HL-60/S4 (cell line): Measurements from ENCODE around the gene TM2D3.

Experiments
- in situ Hi-C: fragments of 300-500 bp; cut with MboI; formaldehyde crosslinking; loops from 2 replicates; pipeline ENCODE4 v1.14.3; 2022; ENCODE audit warnings: low sequenced_read_pairs

Gene TM2D3

GRCh38 chr15:101609742-101610610, 42.2 kb downstream of the TM2D3 start:
- in situ Hi-C loops = no loop called here

GRCh38 chr15:101608201-101608600, 44.0 kb downstream of the TM2D3 start:
- in situ Hi-C loops = no loop called here

GRCh38 chr15:101607108-101607507, 45.1 kb downstream of the TM2D3 start:
- in situ Hi-C loops = no loop called here

- in situ Hi-C loops = no loop called here
These were observed 47.9 kb downstream of the TM2D3 start for GRCh38 chr15:101604124-101604874.

GRCh38 chr15:101602801-101603200, 49.4 kb downstream of the TM2D3 start:
- in situ Hi-C loops = no loop called here

- in situ Hi-C loops = no loop called here
These were observed 52.1 kb downstream of the TM2D3 start for GRCh38 chr15:101600035-101600434.

GRCh38 chr15:101599091-101599490, 53.1 kb downstream of the TM2D3 start:
- in situ Hi-C loops = no loop called here

GRCh38 chr15:101597360-101597928, 54.7 kb downstream of the TM2D3 start:
- in situ Hi-C loops = no loop called here

GRCh38 chr15:101596633-101597032, 55.5 kb downstream of the TM2D3 start:
- in situ Hi-C loops = no loop called here
